GM18508 (cell line): ENCODE results near the gene BACH2.

ENCODE experiments used
- ATAC-seq: cut with Tn5 transposase; IDR thresholded peaks from one replicate; pipeline ENCODE4 v1.9.1; 2021; ENCODE audit warnings: moderate number of reproducible peaks; ENCODE audit not compliant: insufficient read depth, unreplicated experiment

The BACH2 gene

DNA sequence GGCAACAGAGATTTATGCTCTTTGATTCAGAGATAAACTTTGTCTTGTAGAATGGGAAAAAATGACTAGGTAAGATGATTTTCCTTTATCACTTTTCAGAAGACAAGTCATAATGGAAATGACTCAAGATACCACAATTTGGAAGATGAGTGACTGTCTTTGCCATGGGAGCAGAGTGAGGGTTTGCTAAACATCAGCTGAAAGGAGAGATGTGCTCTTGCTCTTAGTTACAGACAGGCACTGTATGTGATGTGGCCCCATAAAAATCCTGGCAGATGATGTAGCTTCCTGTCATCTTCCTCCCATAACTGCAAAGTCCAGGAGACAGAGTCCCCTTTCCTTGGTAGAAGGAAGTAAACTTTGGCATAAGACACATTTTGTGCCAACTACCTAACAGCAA is 47.6 kb downstream of the BACH2 start:
- ATAC-seq = no peak

GRCh38 chr6:90247262-90247661 is 49.4 kb downstream of the BACH2 start:
- ATAC-seq = no peak

- no peak for ATAC-seq
These were observed 55.3 kb downstream of the BACH2 start for GRCh38 chr6:90241229-90241880.

DNA sequence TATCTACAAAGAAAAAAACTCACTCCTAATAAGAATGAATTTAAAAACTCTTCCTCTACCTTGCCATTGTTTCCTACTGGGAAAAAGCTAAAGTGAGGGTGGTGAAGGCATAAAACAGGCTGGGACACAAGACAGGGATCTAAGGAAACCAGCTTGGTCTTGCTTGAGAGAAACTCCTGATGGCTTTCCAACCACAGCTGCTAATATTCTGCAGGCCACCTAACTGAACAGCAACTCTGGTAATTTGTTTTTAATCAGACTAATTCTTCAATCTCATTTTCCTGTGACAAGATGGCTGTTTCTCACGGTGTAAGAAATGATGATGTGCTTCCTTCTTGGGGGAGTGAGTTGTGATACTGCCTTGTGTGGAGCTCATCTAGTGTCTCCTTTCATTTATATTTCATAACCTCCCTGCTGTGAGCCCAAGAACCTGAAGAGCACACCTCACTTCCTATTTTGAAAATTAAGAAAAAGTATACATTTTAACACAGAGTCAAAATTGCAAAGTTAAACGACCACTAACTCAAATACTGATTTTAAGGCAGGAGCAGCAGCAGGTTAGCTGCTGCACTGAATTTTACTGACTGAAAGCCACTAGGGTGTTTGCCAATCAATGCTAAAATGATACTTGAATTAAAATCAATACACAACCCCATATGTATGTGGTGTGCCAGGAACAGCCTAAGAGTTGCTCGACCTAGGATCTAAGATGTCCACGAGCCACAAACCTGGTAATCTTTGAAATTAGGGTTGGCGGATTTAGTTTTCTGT is 58.0 kb downstream of the BACH2 start:
- no peak for ATAC-seq

DNA sequence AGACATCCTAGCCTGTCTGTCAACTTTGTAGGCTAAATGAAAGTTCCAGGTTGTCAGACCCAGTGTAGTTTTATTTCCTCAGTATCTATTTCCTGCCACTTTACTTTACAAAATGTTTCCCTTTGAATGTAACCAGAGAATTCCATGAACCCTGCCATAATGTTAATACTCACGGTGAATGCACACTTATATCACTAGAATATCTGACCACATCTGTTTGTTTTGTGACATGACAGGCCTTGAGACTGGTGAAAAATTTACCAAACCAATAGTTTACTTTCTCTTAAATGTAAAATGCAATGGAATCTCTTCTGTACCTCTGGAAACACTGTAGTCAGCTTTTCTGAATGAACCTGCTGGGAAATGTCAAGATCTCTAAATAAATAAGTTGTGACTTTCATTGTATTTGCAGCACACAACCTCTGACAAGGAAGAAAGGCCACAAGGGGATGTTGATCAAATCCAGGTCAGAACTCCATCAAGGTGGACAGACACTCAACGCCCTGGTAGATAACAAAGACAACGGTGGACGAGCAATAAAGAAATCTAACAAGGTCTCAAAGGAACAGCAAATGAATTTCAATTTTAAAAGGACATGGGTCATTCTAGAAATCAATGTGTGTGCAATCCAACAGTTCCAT is 59.2 kb downstream of the BACH2 start:
- ATAC-seq = no peak

- ATAC-seq = no peak
These were observed 62.6 kb downstream of the BACH2 start for GRCh38 chr6:90233994-90234393.

DNA sequence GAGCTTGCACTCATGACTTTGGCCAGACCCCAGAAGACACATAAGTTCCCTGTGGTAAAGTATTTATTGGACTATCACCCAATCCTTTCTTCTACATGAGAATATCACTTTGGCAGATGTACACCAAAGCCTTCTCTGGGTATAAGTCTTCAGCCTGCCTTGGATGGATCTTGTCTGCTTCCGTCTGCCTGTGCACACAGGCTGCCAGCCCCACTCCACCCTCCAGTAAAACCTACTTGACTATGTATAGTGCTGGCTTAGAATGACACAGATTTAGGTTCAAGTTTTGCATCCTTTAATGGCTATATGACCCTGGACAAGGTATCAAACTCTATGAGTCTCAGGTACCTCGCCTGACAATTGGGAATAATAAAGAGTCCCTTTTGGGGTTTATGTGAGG is 63.4 kb downstream of the BACH2 start:
- ATAC-seq = no peak

DNA sequence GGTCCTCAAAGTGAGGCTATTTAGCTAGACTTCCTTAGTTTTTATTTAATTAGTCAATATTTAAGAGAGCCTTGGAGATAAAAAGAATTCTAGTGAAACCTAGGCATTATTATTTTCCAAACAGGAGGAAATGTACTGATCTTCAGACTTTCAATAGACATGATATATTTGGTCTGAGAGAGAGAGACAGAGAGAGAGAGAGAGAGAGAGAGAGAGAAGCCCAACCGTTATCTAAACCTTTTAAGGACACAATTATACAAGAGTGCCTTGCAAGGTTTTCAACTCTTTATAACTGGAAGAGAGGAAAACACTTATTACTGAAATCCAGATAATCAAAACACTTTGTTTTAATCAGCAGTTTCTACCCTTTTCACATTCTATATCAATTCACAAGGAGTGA is 64.8 kb downstream of the BACH2 start:
- no peak for ATAC-seq

DNA sequence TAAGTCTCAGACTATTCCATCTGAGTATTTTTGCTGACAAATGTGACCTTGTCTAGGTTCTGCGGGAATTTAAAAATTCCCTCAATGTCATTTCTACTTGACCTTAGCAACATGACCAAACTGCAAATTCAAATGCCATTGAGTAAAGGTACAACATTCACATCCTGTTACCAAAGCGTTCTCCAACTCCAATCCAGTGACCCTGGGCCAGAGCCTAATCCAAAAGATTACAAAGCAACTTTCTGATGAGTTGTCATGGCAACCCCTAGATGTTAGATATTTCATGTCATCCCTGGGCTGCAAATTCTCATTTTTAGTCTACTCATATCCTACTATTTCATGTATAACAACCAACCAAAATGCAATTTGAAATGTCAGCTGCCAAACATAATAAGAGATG is 65.3 kb downstream of the BACH2 start:
- ATAC-seq = no peak

GRCh38 chr6:90230548-90231215 is 66.0 kb downstream of the BACH2 start:
- no peak for ATAC-seq

DNA sequence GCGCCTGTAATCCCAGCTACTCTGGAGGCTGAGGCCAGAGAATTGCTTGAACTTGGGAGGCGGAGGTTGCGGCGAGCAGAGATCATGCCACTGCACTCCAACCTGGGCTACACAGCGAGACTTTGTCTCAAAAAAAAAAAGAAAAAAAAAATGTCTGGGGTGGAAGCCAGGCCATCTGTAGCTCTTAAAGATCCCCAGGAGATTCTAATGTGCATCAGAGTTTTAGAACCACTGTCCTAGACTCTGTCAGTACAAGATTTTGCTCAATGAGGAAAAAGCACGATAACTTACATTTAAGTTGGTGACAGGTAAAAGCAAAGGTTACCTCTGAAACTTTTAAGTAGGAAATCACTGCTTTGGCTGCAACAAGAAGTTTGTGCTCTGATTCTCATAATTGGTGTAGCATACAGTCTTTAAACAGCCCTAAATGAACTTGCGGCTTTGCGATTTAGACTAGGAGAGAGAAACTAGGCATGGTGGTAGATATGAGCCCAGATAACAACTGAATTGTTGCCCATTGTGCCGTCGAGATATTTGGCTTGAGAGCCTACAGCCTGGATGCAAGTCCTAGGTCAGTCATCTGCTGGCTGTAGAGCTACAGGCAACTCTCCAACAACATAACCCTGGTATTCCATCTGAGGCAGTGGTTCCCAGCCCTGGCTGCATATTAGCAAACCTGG is 67.2 kb downstream of the BACH2 start:
- ATAC-seq = no peak

- ATAC-seq = no peak
These were observed 69.0 kb downstream of the BACH2 start for GRCh38 chr6:90227673-90228072.

- ATAC-seq = no peak
These were observed 69.4 kb downstream of the BACH2 start for GRCh38 chr6:90227213-90227612.

- no peak for ATAC-seq
These were observed 70.4 kb downstream of the BACH2 start for GRCh38 chr6:90226257-90226656.

GRCh38 chr6:90224196-90224595 is 72.4 kb downstream of the BACH2 start:
- no peak for ATAC-seq

DNA sequence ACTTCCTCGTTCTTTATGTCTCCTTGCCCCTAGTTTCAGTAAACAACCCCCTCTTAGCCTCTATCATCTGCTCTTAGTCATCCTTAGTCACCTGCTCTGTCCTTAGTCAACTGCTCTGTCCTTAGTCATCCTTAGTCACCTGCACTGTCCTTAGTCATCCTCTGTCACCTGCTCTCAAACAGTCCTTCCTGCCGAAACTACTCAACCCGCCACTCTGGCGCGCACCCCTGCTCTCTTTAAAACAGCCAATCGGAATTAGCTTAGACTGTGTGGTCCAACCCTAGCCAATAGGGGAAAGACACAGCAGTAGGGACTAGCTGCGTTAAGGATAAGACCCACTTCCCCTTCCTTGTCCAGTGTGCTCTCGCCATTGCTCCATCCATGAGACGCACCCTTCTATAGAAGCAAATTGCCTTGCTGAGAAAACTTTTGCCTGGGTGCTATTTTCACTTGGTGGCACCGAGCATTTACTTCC is 73.9 kb downstream of the BACH2 start:
- no peak for ATAC-seq

- no peak for ATAC-seq
These were observed 74.6 kb downstream of the BACH2 start for GRCh38 chr6:90222008-90222407.

- no peak for ATAC-seq
These were observed 75.2 kb downstream of the BACH2 start for GRCh38 chr6:90221403-90221802.

DNA sequence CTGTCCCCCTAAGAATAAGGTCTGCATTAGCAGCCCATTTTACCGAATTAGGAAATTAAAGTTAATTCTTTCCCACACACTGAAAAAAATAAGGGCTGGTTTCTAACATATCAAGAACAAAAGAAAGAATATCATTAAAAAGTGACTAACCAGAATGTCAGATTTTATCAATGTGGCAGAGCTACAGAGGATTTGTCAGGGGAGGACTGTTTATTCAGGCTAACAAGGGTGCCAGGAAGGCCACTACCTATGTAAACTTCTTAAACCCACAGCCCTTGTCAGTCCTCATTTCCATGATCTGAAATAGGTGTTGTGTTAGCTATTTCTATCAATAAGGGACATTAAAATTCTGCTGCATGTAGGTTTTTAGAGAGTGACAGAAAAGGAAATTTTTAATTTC is 76.4 kb downstream of the BACH2 start:
- no peak for ATAC-seq

DNA sequence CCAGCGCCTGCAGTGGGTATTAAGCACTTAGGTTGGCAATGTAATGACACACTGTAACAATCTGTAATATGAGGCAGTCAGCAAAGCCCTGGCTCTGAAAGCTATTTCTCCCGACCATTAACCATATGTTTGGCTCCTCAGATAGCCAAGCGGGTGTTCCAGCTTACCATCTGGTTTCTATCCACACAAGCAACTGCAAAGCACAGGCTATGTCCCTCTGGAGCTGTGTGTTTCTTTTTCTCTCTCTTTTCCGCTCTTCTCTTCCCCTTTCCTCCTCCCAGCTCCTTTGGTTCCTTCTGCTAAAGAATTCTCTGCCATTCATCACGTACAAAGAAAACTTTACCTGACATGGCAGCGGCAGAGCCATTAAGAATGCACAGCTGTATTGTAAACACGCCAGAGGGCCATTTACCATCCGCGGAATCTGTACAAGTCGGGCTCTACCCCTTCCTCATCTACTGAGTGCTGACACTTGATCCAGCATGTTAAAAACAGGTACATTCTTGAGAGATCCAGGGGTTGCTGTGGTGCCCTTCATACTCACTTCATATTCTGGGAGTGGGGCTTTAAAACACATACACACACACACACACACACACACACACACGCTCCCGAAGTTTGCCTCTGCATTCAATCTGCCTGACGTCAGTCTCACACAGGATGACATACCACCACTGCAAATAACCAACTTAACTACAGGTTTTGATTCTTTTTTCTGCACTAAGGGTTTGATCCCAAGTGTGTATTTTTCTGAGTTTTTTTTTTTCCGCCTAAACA is 77.2 kb downstream of the BACH2 start:
- no peak for ATAC-seq
